ENCODE results near the gene FHIP2A.

The FHIP2A gene

DNA sequence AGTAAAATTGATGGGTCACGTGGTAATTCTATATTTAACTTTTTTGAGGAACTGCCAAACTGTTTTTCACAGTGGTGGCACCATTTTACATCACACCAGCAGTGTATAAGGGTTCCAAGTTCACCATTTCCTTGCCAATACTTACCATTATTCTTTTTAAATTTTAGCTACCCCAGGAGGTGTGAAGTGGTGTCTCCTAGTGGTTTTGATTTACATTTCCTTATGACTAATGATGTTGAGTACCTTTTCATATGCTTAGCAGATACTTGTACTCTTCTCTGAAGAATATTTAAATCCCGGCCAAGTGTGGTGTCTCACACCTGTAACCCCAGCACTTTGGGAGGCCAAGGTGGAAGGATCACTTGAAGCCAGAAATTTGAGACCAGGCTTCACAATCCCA is 28.5 kb downstream of the FHIP2A start:
- peaks cover 82% of the 10 kb centered on the region for H3K36me3 ChIP-seq (ENCODE audit: insufficient read depth, low read length)
- TF ChIP-seq, protein P1, sequence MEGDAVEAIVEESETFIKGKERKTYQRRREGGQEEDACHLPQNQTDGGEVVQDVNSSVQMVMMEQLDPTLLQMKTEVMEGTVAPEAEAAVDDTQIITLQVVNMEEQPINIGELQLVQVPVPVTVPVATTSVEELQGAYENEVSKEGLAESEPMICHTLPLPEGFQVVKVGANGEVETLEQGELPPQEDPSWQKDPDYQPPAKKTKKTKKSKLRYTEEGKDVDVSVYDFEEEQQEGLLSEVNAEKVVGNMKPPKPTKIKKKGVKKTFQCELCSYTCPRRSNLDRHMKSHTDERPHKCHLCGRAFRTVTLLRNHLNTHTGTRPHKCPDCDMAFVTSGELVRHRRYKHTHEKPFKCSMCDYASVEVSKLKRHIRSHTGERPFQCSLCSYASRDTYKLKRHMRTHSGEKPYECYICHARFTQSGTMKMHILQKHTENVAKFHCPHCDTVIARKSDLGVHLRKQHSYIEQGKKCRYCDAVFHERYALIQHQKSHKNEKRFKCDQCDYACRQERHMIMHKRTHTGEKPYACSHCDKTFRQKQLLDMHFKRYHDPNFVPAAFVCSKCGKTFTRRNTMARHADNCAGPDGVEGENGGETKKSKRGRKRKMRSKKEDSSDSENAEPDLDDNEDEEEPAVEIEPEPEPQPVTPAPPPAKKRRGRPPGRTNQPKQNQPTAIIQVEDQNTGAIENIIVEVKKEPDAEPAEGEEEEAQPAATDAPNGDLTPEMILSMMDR (IDR thresholded peaks at IDR 0.05; ENCODE audit: borderline replicate concordance, extremely low read depth, low read length, poor library complexity, severe bottlenecking): no peak
- no peak for TF ChIP-seq EZH2 (IDR thresholded peaks at IDR 0.05; ENCODE audit: borderline replicate concordance, low read depth, low read length, severe bottlenecking)
- no peak overlapping the region for H3K4me3 ChIP-seq (ENCODE audit: low read depth in 1 of 2, low read length in 2 of 2)
- no peaks in the 10 kb centered on the region for H3K79me2 ChIP-seq (ENCODE audit: insufficient read depth, low read length)
- no peaks in the 10 kb centered on the region for H4K20me1 ChIP-seq (ENCODE audit: insufficient read depth, low read length)
- no peak overlapping the region for H3K9ac ChIP-seq (ENCODE audit: low read depth, low read length)
- no peak for ATAC-seq (ENCODE audit: insufficient read depth, low read depth)
- no peak overlapping the region for H2AFZ ChIP-seq (ENCODE audit: low read depth, low read length)
- no peaks in the 10 kb centered on the region for H3K4me1 ChIP-seq (ENCODE audit: insufficient read depth, low read length)
- H3K27ac ChIP-seq (ENCODE audit: low read length): no peak overlapping the region
- H3K9me3 ChIP-seq (ENCODE audit: insufficient read depth, low read length, severe bottlenecking): no peaks in the 10 kb centered on the region
- no peaks in the 10 kb centered on the region for H3K27me3 ChIP-seq (ENCODE audit: insufficient read depth, low read length, poor library complexity)
- DNase-seq: no peak
- H3K4me2 ChIP-seq (ENCODE audit: insufficient read depth, low read length): no peak overlapping the region

DNA sequence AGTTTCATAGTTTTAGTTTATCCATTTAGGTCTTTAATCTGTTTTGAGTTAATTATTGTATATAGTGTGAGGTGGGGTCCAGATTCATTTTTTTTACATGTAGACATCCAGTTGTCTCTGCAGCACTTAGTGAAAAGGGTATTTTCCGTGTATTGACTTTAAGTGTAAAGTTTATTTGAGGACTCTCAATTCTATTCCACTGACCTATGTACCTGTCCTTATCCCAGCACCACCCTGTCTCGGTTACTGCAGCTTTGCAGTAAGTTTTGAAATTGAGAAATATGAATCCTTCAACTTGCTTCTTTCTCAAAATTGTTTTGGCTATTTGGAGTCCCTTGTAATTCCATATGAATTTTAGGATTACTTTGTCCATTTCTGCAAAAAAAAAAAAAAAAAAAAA is 29.8 kb downstream of the FHIP2A start:
- Histone ChIP-seq H4K20me1 (ENCODE audit: insufficient read depth, low read length) (no peaks in the 10 kb centered on the region), H3K4me3 (ENCODE audit: low read depth in 1 of 2, low read length in 2 of 2) (no peak overlapping the region), H3K9ac (ENCODE audit: low read depth, low read length) (no peak overlapping the region), H2AFZ (ENCODE audit: low read depth, low read length) (no peak overlapping the region), H3K36me3 (ENCODE audit: insufficient read depth, low read length) (peaks cover 82% of the 10 kb centered on the region), H3K4me2 (ENCODE audit: insufficient read depth, low read length) (no peak overlapping the region), H3K27me3 (ENCODE audit: insufficient read depth, low read length, poor library complexity) (no peaks in the 10 kb centered on the region), H3K79me2 (ENCODE audit: insufficient read depth, low read length) (no peaks in the 10 kb centered on the region), H3K9me3 (ENCODE audit: insufficient read depth, low read length, severe bottlenecking) (no peaks in the 10 kb centered on the region), H3K4me1 (ENCODE audit: insufficient read depth, low read length) (no peaks in the 10 kb centered on the region), H3K27ac (ENCODE audit: low read length) (no peak overlapping the region)
- DNase-seq (no peak), ATAC-seq (ENCODE audit: insufficient read depth, low read depth) (no peak)
- TF ChIP-seq, protein P1 (IDR thresholded peaks at IDR 0.05; ENCODE audit: borderline replicate concordance, extremely low read depth, low read length, poor library complexity, severe bottlenecking): no peak
- no peak for TF ChIP-seq EZH2 (IDR thresholded peaks at IDR 0.05; ENCODE audit: borderline replicate concordance, low read depth, low read length, severe bottlenecking)

DNA sequence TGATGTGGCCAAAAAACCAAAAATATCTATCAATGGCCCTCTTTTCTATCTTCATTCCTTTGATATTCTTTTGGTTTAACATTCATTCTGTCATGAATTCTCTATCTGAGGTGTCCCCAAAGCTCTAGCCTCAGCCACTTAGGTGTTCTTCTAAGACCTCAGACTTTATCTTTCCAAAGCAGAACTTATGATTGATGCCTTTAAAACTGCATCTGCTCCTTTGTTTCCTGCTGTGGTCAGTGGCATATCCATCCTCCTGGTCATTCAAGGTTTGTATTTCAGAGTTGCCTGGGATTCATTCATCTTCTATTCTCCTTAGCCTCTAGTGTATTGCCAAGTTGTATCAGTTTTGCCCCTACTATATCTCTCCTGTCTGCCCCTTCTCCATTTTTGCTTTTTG is 30.6 kb downstream of the FHIP2A start:
- H3K9ac ChIP-seq (ENCODE audit: low read depth, low read length): no peak overlapping the region
- no peak for DNase-seq
- no peaks in the 10 kb centered on the region for H4K20me1 ChIP-seq (ENCODE audit: insufficient read depth, low read length)
- no peak for ATAC-seq (ENCODE audit: insufficient read depth, low read depth)
- H3K4me1 ChIP-seq (ENCODE audit: insufficient read depth, low read length): no peaks in the 10 kb centered on the region
- no peak overlapping the region for H3K4me3 ChIP-seq (ENCODE audit: low read depth in 1 of 2, low read length in 2 of 2)
- no peak overlapping the region for H3K4me2 ChIP-seq (ENCODE audit: insufficient read depth, low read length)
- TF ChIP-seq, protein P1 (IDR thresholded peaks at IDR 0.05; ENCODE audit: borderline replicate concordance, extremely low read depth, low read length, poor library complexity, severe bottlenecking): no peak
- TF ChIP-seq EZH2 (IDR thresholded peaks at IDR 0.05; ENCODE audit: borderline replicate concordance, low read depth, low read length, severe bottlenecking): no peak
- no peaks in the 10 kb centered on the region for H3K27me3 ChIP-seq (ENCODE audit: insufficient read depth, low read length, poor library complexity)
- H3K9me3 ChIP-seq (ENCODE audit: insufficient read depth, low read length, severe bottlenecking): no peaks in the 10 kb centered on the region
- no peaks in the 10 kb centered on the region for H3K79me2 ChIP-seq (ENCODE audit: insufficient read depth, low read length)
- H2AFZ ChIP-seq (ENCODE audit: low read depth, low read length): no peak overlapping the region
- H3K36me3 ChIP-seq (ENCODE audit: insufficient read depth, low read length): peaks cover 79% of the 10 kb centered on the region
- H3K27ac ChIP-seq (ENCODE audit: low read length): no peak overlapping the region

DNA sequence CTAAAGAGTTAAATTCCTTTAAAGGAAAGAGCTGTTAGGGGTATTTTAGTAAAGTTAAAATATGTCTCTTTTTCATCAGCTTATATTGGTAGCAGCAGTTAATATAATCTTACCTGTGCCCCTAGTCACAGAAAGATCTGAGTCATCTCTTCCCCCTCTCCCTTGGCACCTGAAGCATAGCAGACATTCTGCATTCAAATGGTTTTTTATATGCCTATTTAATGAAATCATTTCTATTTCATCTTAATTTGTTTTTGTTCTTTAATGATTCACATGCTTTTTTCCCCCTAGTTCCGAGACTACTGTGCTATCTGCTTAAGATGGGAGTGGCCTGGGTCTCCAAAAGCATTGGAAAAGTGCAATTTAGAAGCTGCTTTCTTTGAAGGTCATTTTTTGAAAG is 33.3 kb downstream of the FHIP2A start:
- Histone ChIP-seq H3K4me1 (ENCODE audit: insufficient read depth, low read length) (no peaks in the 10 kb centered on the region), H3K4me2 (ENCODE audit: insufficient read depth, low read length) (no peak overlapping the region), H2AFZ (ENCODE audit: low read depth, low read length) (no peak overlapping the region), H3K9ac (ENCODE audit: low read depth, low read length) (no peak overlapping the region), H3K27ac (ENCODE audit: low read length) (no peak overlapping the region), H3K9me3 (ENCODE audit: insufficient read depth, low read length, severe bottlenecking) (no peaks in the 10 kb centered on the region), H3K27me3 (ENCODE audit: insufficient read depth, low read length, poor library complexity) (no peaks in the 10 kb centered on the region), H3K4me3 (ENCODE audit: low read depth in 1 of 2, low read length in 2 of 2) (no peak overlapping the region), H3K79me2 (ENCODE audit: insufficient read depth, low read length) (no peaks in the 10 kb centered on the region), H4K20me1 (ENCODE audit: insufficient read depth, low read length) (no peaks in the 10 kb centered on the region), H3K36me3 (ENCODE audit: insufficient read depth, low read length) (peaks cover 81% of the 10 kb centered on the region)
- TF ChIP-seq, protein P1 (IDR thresholded peaks at IDR 0.05; ENCODE audit: borderline replicate concordance, extremely low read depth, low read length, poor library complexity, severe bottlenecking): no peak
- TF ChIP-seq EZH2 (IDR thresholded peaks at IDR 0.05; ENCODE audit: borderline replicate concordance, low read depth, low read length, severe bottlenecking): no peak
- DNase-seq (no peak), ATAC-seq (ENCODE audit: insufficient read depth, low read depth) (no peak)

Measured in DND-41 (cell line).